Dedifferentiated amniotic fluid mesenchymal stem cell (primary cell): Measurements from ENCODE around the gene RAB27B.
"Not testable (repeated sequence)": the region's sequence is repeated elsewhere in the genome, so short reads cannot be mapped to it uniquely, and the experiment has no call there.

Experiments used
- DNase-seq: peaks from one replicate; pipeline ENCODE4 v3.0.0-alpha.2; 2016; ENCODE audit errors: extremely low spot score

RAB27B gene, protein sequence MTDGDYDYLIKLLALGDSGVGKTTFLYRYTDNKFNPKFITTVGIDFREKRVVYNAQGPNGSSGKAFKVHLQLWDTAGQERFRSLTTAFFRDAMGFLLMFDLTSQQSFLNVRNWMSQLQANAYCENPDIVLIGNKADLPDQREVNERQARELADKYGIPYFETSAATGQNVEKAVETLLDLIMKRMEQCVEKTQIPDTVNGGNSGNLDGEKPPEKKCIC

DNA sequence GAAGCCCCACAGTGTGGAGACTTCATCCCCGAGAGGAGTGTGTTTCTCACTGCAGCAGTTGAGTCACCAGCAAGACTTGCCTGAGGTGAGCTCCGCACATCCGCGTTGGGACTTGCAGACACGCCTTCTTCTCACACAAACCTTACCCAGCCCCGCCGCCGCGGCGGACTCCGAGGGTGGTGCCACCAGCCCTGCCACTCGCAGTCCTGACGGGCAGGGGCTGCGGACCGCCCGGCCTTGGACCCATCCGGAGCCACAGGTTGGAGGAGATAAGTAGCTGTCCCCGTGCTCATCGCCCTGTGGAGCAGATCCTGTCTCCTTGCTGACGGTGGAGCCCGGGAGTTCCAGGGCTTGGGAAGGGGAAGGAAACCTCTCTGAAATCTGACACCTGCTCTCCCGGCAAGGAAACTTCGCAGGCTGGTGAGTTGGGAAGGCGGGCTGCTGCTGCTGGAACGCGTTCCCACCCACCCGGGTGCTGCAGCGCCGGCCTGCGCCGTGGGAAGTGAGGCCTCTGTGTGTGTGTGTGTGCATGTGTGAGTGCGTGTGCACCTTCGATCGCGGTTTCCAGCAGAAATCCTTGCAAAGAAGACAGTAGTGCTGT is at the start of gene RAB27B:
Gene RAB27B, plus strand, starts transcription at position 197 of the 601 bp plus-strand sequence. CDS start 49,109 bp downstream, outside the sequence.
- DNase-seq: peak; percentile 39

DNA sequence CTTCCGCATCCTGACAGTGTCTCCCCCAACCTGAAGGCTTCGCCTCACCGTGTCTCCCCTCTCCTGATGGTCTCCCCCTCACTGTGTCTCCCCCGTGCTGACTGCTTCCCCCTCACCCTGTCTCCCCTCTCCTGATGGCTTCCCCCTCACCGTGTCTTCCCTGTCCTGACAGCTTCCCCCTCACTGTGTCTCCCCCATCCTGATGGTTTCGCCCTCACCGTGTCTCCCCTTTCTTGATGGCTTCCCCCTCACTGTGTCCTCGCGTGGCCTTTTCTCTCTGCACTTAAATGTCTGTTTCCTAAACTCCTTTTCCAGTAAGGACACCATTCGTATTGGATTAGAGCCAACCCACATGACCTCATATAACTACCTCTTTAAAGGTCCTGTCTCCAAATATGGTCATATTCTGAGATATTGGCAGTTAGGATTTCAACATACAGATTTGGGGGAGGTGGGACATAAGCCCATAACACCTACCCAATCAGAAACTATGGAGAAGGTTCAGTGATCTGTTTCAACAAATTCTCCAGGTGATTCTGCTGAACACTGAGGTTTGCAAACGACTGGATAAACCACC is 47.9 kb upstream of the RAB27B start:
- no peak for DNase-seq

- no peak for DNase-seq
These were observed 47.3 kb upstream of the RAB27B start for GRCh38 chr18:54780970-54781369.

DNA sequence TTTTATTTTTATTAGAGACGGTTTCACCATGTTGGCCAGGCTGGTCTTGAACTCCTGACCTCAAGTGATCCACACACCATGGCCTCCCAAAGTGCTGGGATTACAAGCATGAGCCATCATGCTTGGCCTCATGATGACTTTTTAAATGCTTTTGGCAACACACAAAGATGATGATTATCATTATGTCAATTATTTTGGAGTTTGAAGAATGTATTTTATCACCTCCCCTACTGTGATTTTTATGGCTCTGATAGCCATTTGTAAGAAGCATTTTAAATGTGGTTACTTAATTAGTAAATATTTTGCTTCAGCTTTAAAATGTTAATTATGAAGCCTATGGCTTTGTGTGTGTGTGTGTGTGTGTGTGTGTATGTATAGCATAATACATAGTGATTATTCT is 45.1 kb upstream of the RAB27B start:
- DNase-seq: no peak

GRCh38 chr18:54786206-54786605 is 42.1 kb upstream of the RAB27B start:
- DNase-seq: no peak

DNA sequence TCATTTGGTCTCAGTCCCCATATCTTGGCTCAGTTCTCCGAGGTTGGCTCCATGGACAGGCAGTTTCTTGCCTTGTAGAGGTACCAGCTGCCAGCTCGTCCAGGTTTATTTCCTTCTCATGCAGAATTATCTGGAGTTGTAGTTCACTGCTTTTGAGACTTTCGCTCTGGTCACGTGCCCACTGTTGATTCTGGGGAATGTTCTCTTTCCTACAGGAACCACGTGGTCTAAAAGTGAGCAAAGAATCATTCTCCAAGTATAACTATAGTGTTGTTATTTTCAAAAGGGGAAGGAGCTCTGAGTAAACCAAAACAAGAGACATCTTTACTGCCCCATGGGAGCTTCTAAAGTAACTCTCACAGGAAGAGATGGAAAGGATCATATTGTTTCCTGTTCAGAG is 41.2 kb upstream of the RAB27B start:
- no peak for DNase-seq

DNA sequence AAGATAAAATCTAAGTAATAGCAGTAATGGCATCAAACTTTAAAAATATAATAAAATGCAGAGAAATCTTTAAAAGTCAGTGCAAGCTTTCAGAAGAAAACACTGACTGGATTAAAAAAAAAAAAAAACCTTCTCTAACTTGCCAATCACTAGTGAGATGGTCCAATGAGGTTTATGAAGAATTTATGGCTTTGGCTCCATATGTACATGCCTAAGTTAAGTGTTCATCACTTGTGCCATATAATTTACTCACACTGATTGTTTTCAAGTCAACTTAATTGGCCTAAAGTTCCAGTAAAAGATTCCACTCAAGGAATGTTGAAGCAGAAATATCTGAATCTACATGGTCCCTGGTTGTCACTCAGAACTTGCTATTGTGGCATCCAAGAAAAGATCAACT is 40.7 kb upstream of the RAB27B start:
- no peak for DNase-seq

GRCh38 chr18:54790109-54790508 is 38.2 kb upstream of the RAB27B start:
- DNase-seq: no peak

- DNase-seq: no peak
These were observed 36.6 kb upstream of the RAB27B start for GRCh38 chr18:54791657-54792056.

- no peak for DNase-seq
These were observed 36.2 kb upstream of the RAB27B start for GRCh38 chr18:54792079-54792478.

DNA sequence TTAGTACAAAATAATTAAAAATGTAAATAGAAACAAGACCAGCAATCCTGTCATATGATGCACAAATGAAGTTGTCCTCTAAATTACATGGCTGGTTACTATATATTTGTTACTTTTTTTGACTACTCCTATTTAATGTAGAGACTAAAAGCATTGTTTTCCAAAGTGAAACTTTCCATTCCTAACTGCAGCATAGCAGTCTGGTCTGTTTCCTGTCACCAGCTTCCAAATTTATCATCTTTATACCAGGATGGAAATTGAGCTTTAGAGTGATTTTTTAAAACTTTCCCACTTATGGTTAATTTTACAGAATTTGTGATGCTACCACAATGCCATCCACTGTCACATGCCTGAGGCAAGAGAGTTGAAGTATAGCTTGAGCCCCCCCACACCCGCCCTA is 33.5 kb upstream of the RAB27B start:
- no peak for DNase-seq

DNA sequence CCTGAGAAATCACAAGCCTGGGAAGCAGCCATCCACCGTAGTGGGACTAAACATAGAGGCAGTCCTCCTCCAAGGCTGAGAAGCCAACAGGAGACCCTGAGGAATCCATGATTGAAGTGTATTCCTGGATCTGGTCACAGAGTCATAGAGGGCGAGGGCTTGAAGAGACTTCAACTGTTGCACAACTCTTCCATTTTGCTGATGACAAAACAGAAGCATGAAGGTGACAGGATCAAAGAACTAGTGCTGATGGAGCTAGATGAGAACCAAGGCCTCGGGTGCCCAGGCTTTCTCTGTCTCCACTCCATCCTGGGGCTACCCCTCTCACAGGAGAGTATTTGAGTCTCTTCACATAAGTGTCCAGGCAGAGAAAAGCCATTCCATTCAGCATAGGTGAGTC is 30.1 kb upstream of the RAB27B start:
- DNase-seq: no peak

GRCh38 chr18:54801374-54801773 is 26.9 kb upstream of the RAB27B start:
- DNase-seq: no peak

DNA sequence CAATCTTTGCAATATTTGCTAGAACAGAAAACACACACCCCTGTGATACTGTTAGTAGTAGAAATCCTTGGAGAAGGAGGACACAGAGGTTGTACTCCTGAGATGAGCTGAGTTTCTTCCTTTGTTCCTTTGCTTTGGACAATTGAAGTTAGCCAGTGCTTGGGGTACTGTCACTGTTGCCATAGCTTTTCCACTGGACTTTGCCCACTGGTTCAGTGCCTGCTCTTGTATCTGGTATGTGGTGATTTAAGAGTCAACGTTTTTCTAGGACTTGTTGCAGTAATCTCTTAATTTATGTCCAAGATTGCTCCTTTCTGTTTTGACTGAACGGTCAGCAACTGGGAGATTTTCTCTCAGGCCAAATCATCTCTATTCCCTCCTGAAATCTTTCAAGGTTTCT is 26.1 kb upstream of the RAB27B start:
- no peak for DNase-seq

DNA sequence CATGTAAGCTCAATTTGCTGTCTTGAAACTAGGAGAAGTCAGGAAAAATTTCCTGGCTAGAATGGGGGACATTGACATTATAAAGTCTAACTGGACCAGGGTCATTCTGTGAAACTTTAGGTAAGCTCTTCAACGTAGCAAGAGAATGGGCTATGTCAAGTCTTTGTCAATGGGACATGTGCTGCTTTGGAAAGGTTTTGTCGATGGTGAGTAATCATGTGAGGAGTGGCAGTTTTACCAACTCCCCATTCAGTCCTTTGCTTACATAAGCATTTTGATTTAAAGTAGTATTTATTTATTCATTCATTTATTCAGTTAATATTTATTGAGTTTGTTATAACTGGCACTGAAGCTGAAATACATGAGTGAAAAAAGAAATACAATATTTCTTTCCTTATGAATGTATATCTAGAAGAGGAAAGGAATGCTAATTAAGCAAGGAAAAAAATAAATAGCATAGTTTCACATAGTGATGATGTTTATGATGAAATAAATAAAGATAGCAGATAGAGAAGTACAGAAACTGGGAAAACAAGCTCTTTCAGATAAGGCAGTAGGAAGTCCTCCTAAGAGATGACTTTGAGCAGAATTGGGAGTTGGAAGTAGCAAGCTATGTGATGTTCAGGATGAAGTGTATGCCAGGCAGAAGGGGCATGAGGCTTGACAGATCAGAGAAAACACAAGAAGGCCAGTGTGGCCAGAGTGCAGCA is 25.4 kb upstream of the RAB27B start:
- no peak for DNase-seq

GRCh38 chr18:54805571-54806334 is 22.5 kb upstream of the RAB27B start:
- DNase-seq: peak; percentile 26

DNA sequence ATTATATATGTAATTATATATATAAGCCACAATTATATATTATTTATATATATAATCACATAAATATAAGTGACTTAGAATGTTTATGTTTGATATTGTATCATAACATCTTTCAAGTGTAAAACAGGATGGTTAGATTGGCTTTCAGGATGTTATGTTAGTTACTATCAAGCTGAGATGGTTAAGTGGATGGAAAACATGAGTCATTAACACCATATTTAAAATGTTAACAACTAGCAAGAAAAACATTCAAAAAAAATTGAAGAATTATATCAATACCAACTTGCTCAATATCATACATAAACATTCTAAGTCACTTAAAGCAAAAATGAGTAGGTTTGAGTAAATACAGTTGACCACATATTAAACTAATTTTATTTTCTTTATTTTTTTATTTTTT is 21.8 kb upstream of the RAB27B start:
- DNase-seq: no peak

- DNase-seq: no peak
These were observed 21.0 kb upstream of the RAB27B start for GRCh38 chr18:54807303-54807702.

DNA sequence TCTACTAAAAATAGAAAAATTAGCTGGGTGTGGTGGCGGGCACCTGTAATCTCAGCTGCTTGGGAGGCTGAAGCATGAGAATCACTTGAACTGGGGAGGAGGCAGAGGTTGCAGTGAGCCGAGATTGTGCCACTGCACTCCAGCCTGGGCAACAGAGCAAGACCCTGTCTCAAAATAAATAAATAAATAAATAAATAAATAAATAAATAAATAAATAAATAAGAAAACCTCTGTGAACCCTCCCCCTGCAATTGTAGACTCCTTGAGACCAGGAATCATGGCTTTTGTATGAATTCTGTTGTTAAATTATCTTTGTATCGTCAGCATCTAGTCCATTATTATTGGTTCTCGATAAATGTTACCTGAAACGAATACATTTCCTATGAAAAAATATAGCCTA is 17.6 kb upstream of the RAB27B start:
- not testable (repeated sequence) for DNase-seq

- DNase-seq: no peak
These were observed 15.4 kb upstream of the RAB27B start for GRCh38 chr18:54812885-54813284.

GRCh38 chr18:54813305-54813704 is 15.0 kb upstream of the RAB27B start:
- DNase-seq: no peak

DNA sequence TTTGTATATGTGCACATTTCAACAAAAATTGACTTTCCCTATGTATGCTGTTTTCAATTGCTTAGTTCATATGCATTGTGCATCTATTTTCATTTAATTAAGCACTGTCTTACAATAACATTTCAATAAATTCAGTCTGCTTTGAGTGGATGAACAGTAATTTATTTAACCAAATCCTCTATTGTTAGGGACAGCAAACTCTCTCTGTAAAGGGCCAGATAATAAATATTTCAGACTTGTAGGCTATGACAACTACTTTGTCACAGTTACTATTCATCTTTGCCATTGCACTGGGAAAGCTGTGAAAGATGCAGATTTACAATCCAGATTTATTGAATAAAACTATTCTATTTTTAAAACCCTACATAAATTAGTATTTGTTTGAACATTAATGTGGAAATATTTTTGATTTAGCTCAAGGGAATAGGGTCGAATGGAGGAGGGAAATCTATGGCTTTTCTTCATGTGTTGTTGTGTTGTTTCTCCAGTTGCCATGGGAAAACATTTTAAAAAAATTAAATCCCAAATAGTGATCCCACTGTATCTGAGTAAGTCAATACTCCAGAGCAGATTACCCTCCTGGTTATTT is 14.2 kb upstream of the RAB27B start:
- no peak for DNase-seq
